ENCODE measurements around the gene LRP2.

The LRP2 gene

GRCh38 chr2:169090133-169090820 is 272.1 kb downstream of the LRP2 start:
- TF ChIP-seq CTCF (IDR thresholded peaks at IDR 0.05; ENCODE audit: low read depth, low read length, missing control alignments): no peak
- Histone ChIP-seq H3K27me3 (replicated peaks) (no peaks in the 10 kb centered on the region), H3K36me3 (replicated peaks) (no peaks in the 10 kb centered on the region), H3K4me3 (ENCODE audit: low read depth, low read length) (no peak overlapping the region), H3K27ac (no peak overlapping the region)
- DNase-seq: no peak
- in situ Hi-C loops (cut with HindIII; ENCODE audit: low pct_ligation_motif_present, low sequenced_read_pairs): no loop called here

- Histone ChIP-seq H3K36me3 (replicated peaks) (no peaks in the 10 kb centered on the region), H3K4me3 (ENCODE audit: low read depth, low read length) (no peak overlapping the region), H3K27me3 (replicated peaks) (no peaks in the 10 kb centered on the region), H3K27ac (no peak overlapping the region)
- in situ Hi-C loops (cut with HindIII; ENCODE audit: low pct_ligation_motif_present, low sequenced_read_pairs): no loop called here
- TF ChIP-seq CTCF (IDR thresholded peaks at IDR 0.05; ENCODE audit: low read depth, low read length, missing control alignments): no peak
- DNase-seq: no peak
Measured at GRCh38 chr2:169089182-169089581, 273.2 kb downstream of the LRP2 start.

GRCh38 chr2:169087757-169088379 is 274.5 kb downstream of the LRP2 start:
- H3K27me3 ChIP-seq (replicated peaks): no peaks in the 10 kb centered on the region
- H3K27ac ChIP-seq: no peak overlapping the region
- no peak overlapping the region for H3K4me3 ChIP-seq (ENCODE audit: low read depth, low read length)
- in situ Hi-C loops (cut with HindIII; ENCODE audit: low pct_ligation_motif_present, low sequenced_read_pairs): no loop called here
- no peak for TF ChIP-seq CTCF (IDR thresholded peaks at IDR 0.05; ENCODE audit: low read depth, low read length, missing control alignments)
- DNase-seq: no peak
- no peaks in the 10 kb centered on the region for H3K36me3 ChIP-seq (replicated peaks)

GRCh38 chr2:169086893-169087467 is 275.4 kb downstream of the LRP2 start:
- Histone ChIP-seq H3K27ac (no peak overlapping the region), H3K36me3 (replicated peaks) (no peaks in the 10 kb centered on the region), H3K4me3 (ENCODE audit: low read depth, low read length) (no peak overlapping the region), H3K27me3 (replicated peaks) (no peaks in the 10 kb centered on the region)
- no peak for DNase-seq
- in situ Hi-C loops (cut with HindIII; ENCODE audit: low pct_ligation_motif_present, low sequenced_read_pairs): no loop called here
- no peak for TF ChIP-seq CTCF (IDR thresholded peaks at IDR 0.05; ENCODE audit: low read depth, low read length, missing control alignments)

GRCh38 chr2:169082995-169083394 is 279.3 kb downstream of the LRP2 start:
- in situ Hi-C loops (cut with HindIII; ENCODE audit: low pct_ligation_motif_present, low sequenced_read_pairs): no loop called here
- no peak overlapping the region for H3K27ac ChIP-seq
- H3K4me3 ChIP-seq (ENCODE audit: low read depth, low read length): no peak overlapping the region
- no peak for DNase-seq
- no peaks in the 10 kb centered on the region for H3K27me3 ChIP-seq (replicated peaks)
- H3K36me3 ChIP-seq (replicated peaks): no peaks in the 10 kb centered on the region
- no peak for TF ChIP-seq CTCF (IDR thresholded peaks at IDR 0.05; ENCODE audit: low read depth, low read length, missing control alignments)
